ENCODE measurements around the gene ACP3.
"Not testable (repeated sequence)": the region's sequence is repeated elsewhere in the genome, so short reads cannot be mapped to it uniquely, and the experiment has no call there.

Gene ACP3

GRCh38 chr3:132395126-132395525, 77.9 kb downstream of the ACP3 start:
- TF ChIP-seq CTCF (IDR thresholded peaks at IDR 0.05; ENCODE audit: insufficient read depth, low read length, poor library complexity, severe bottlenecking) (no peak), EZH2phosphoT487 (conservative IDR thresholded peaks at IDR 0.05; ENCODE audit: low read length) (no peak)
- Histone ChIP-seq H3K27me3 (ENCODE audit: low read length) (no peaks in the 10 kb centered on the region), H3K4me2 (ENCODE audit: low read depth, low read length, poor library complexity, severe bottlenecking) (no peak overlapping the region), H4K20me1 (ENCODE audit: low read depth, low read length) (no peaks in the 10 kb centered on the region), H3F3A (ENCODE audit: insufficient read depth) (no peaks in the 10 kb centered on the region), H2AFZ (ENCODE audit: low read depth, low read length, severe bottlenecking) (no peak overlapping the region), H3K9me2 (replicated peaks; ENCODE audit: insufficient read depth, low read length) (no peaks in the 10 kb centered on the region), H3K9me3 (ENCODE audit: insufficient read depth, low read length) (no peaks in the 10 kb centered on the region), H3K9ac (ENCODE audit: low read length) (no peak overlapping the region), H3K36me3 (ENCODE audit: low read length) (no peaks in the 10 kb centered on the region), H3K79me2 (ENCODE audit: insufficient read depth, low read length) (no peaks in the 10 kb centered on the region), H3K27ac (ENCODE audit: low read depth, low read length) (no peak overlapping the region), H3K4me3 (ENCODE audit: insufficient read depth, low read length, poor library complexity, severe bottlenecking) (no peak overlapping the region)

GRCh38 chr3:132396255-132396654, 79.0 kb downstream of the ACP3 start:
- Histone ChIP-seq H3K9me3 (ENCODE audit: insufficient read depth, low read length) (no peaks in the 10 kb centered on the region), H3K4me2 (ENCODE audit: low read depth, low read length, poor library complexity, severe bottlenecking) (no peak overlapping the region), H2AFZ (ENCODE audit: low read depth, low read length, severe bottlenecking) (no peak overlapping the region), H3K9me2 (replicated peaks; ENCODE audit: insufficient read depth, low read length) (no peaks in the 10 kb centered on the region), H3K4me3 (ENCODE audit: insufficient read depth, low read length, poor library complexity, severe bottlenecking) (no peak overlapping the region), H3K79me2 (ENCODE audit: insufficient read depth, low read length) (no peaks in the 10 kb centered on the region), H3F3A (ENCODE audit: insufficient read depth) (no peaks in the 10 kb centered on the region), H4K20me1 (ENCODE audit: low read depth, low read length) (no peaks in the 10 kb centered on the region), H3K27me3 (ENCODE audit: low read length) (no peaks in the 10 kb centered on the region), H3K36me3 (ENCODE audit: low read length) (no peaks in the 10 kb centered on the region), H3K9ac (ENCODE audit: low read length) (no peak overlapping the region), H3K27ac (ENCODE audit: low read depth, low read length) (no peak overlapping the region)
- TF ChIP-seq EZH2phosphoT487 (conservative IDR thresholded peaks at IDR 0.05; ENCODE audit: low read length) (no peak), CTCF (IDR thresholded peaks at IDR 0.05; ENCODE audit: insufficient read depth, low read length, poor library complexity, severe bottlenecking) (no peak)

GRCh38 chr3:132396776-132397175, 79.6 kb downstream of the ACP3 start:
- not testable (repeated sequence) for H3K9me3 ChIP-seq (ENCODE audit: insufficient read depth, low read length); H3K27me3 ChIP-seq (ENCODE audit: low read length); H3F3A ChIP-seq (ENCODE audit: insufficient read depth); H4K20me1 ChIP-seq (ENCODE audit: low read depth, low read length); H3K4me3 ChIP-seq (ENCODE audit: insufficient read depth, low read length, poor library complexity, severe bottlenecking); H2AFZ ChIP-seq (ENCODE audit: low read depth, low read length, severe bottlenecking); H3K9me2 ChIP-seq (replicated peaks; ENCODE audit: insufficient read depth, low read length); H3K79me2 ChIP-seq (ENCODE audit: insufficient read depth, low read length); H3K9ac ChIP-seq (ENCODE audit: low read length); H3K4me2 ChIP-seq (ENCODE audit: low read depth, low read length, poor library complexity, severe bottlenecking); H3K27ac ChIP-seq (ENCODE audit: low read depth, low read length); H3K36me3 ChIP-seq (ENCODE audit: low read length)

- Histone ChIP-seq H3F3A (ENCODE audit: insufficient read depth) (no peaks in the 10 kb centered on the region), H3K27ac (ENCODE audit: low read depth, low read length) (no peak overlapping the region), H4K20me1 (ENCODE audit: low read depth, low read length) (no peaks in the 10 kb centered on the region)
These were observed 82.1 kb downstream of the ACP3 start for GRCh38 chr3:132399054-132399929.

More at GRCh38 chr3:132399054-132399929, 82.1 kb downstream of the ACP3 start:
- Histone ChIP-seq H3K36me3 (ENCODE audit: low read length) (no peaks in the 10 kb centered on the region), H3K4me2 (ENCODE audit: low read depth, low read length, poor library complexity, severe bottlenecking) (no peak overlapping the region), H3K4me3 (ENCODE audit: insufficient read depth, low read length, poor library complexity, severe bottlenecking) (no peak overlapping the region), H3K9me3 (ENCODE audit: insufficient read depth, low read length) (no peaks in the 10 kb centered on the region), H3K9ac (ENCODE audit: low read length) (no peak overlapping the region), H2AFZ (ENCODE audit: low read depth, low read length, severe bottlenecking) (no peak overlapping the region), H3K27me3 (ENCODE audit: low read length) (no peaks in the 10 kb centered on the region), H3K79me2 (ENCODE audit: insufficient read depth, low read length) (no peaks in the 10 kb centered on the region), H3K9me2 (replicated peaks; ENCODE audit: insufficient read depth, low read length) (no peaks in the 10 kb centered on the region)
- peak; percentile 76 for TF ChIP-seq CTCF (IDR thresholded peaks at IDR 0.05; ENCODE audit: insufficient read depth, low read length, poor library complexity, severe bottlenecking)
- TF ChIP-seq EZH2phosphoT487 (conservative IDR thresholded peaks at IDR 0.05; ENCODE audit: low read length), result no peak

All from SU-DHL-6 (cell line).